Fibroblast of villous mesenchyme (primary cell): ENCODE results near the gene ERFL. TPM values are rescaled to one million over a fixed set of nuclear protein-coding genes. Genes with fewer than 3 reads are reported as not detected.

Experiments used
- DNase-seq: peaks from one replicate; pipeline ENCODE4 v3.0.0-alpha.2; 2010; ENCODE audit warnings: low read depth
- H3K4me3 ChIP-seq: 2 replicates; pipeline ENCODE4 v1.5.1; 2011; ENCODE audit warnings: low read depth, mild to moderate bottlenecking, low read length
- CTCF ChIP-seq: IDR thresholded peaks from 2 replicates; pipeline ENCODE4 v1.5.1; 2012; ENCODE audit warnings: low read depth, mild to moderate bottlenecking, low read length; ENCODE audit not compliant: insufficient read depth
- total RNA-seq: library from RNA; depleted of rRNA; stranded (reverse); fragments of >200 nt; gene quantifications from 2 replicates; pipeline ENCODE4 v1.2.3, GENCODE V29; 2012

The ERFL gene
- total RNA-seq, 1 donor: not detected

GRCh38 chr19:41922585-41922984, 5.7 kb downstream of the ERFL start:
- no peak for DNase-seq
- TF ChIP-seq CTCF: no peak
- no peak overlapping the region for H3K4me3 ChIP-seq

DNA sequence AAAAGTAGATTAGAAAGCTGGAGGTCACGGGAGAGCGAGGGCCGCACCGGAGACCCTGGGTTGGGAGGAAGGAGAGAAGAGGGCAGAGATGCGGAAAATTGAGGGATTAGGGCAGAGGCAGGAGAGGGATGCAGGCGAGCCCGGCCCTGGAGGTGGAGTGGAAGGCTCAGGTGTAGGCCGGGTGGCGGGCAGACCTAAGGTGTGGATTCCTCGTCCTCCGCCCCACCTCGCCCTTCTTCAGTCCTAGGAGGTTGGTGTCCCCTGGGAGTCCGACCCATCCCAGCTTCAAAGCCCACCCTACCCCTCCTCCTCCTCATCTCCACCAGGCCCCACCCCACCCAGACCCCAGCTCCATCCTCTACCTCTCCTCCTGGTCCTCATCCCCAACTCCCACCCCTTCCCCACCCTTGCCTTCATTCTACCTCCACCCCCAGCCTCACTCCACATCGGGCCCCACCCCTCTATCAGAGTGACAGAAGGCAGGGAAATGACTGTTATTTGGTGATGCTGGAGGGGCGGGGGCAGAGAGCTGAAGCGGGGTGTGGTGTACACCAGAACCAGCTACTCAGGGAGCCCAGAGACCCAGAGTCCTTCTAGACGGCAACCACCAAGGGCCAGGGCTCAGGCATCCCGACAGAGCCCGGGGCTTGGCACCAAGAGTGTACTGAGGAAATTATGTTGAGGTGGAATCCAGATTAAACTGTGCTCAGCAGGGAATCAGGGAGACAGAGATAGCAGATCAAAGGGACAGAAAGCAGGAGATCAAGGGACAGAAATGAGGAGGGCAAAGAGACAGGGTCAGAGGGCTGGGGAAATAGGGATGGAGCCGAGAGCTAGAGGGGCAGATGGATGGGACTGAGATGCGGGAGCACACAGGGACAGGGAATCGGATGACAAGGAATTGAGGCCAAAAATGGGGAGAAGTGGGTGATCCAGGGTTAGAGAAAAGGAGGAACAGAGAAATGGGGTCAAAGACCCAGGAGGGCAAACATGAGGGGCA, 6.4 kb downstream of the ERFL start:
- no peak for TF ChIP-seq CTCF
- no peak for DNase-seq
- H3K4me3 ChIP-seq: no peak overlapping the region

- H3K4me3 ChIP-seq: no peak overlapping the region
- no peak for DNase-seq
- no peak for TF ChIP-seq CTCF
Measured at GRCh38 chr19:41920882-41921576, 7.2 kb downstream of the ERFL start.

GRCh38 chr19:41919948-41920712, 8.1 kb downstream of the ERFL start:
- DNase-seq: no peak
- no peak for TF ChIP-seq CTCF
- no peak overlapping the region for H3K4me3 ChIP-seq

- no peak for TF ChIP-seq CTCF
- H3K4me3 ChIP-seq: no peak overlapping the region
- no peak for DNase-seq
Measured at GRCh38 chr19:41918653-41919244, 9.5 kb downstream of the ERFL start.

- no peak for TF ChIP-seq CTCF
- DNase-seq: no peak
- H3K4me3 ChIP-seq: no peak overlapping the region
Measured at GRCh38 chr19:41918095-41918494, 10.2 kb downstream of the ERFL start.
